PC-9 (cell line): ENCODE measurements around the gene C6orf118.

Experiments
- CTCF ChIP-seq: fragments of 200-600 bp; sonication (generic); conservative IDR thresholded peaks from 2 replicates; pipeline ENCODE4 v1.6.1; 2017; ENCODE audit warnings: mixed run types, antibody characterized with exemption, mild to moderate bottlenecking, moderate library complexity
- EZH2 ChIP-seq: fragments of 200-600 bp; sonication (generic); IDR thresholded peaks from 2 replicates; pipeline ENCODE4 v1.8.0; 2017; ENCODE audit warnings: antibody characterized with exemption, low read depth

- TF ChIP-seq CTCF = peak; percentile 58
- no peak for TF ChIP-seq EZH2
Observed at GRCh38 chr6:165231581-165232561, 77.5 kb downstream of the C6orf118 start.
